Measurements from ENCODE around the gene RAD51B.

- no peak for TF ChIP-seq CTCF (conservative IDR thresholded peaks at IDR 0.05; ENCODE audit: low read depth, low read length)
- TF ChIP-seq EZH2 (IDR thresholded peaks at IDR 0.05; ENCODE audit: low read length, unreplicated experiment), result no peak
- TF ChIP-seq EZH2phosphoT487 (IDR thresholded peaks at IDR 0.05; ENCODE audit: borderline replicate concordance, low read length), result no peak
Measured at GRCh38 chr14:68756000-68756481, 936.5 kb downstream of the RAD51B start.

Data from PC-3 (cell line).